NCI-H2227 (cell line): ENCODE measurements around the gene CCDC174.
"Not testable (repeated sequence)": the region's sequence is repeated elsewhere in the genome, so short reads cannot be mapped to it uniquely, and the experiment has no call there.

Experiments
- DNase-seq: peaks from one replicate; lab custom pipeline; 2025; ENCODE audit not compliant: unreplicated experiment; lab: John Stamatoyannopoulos, UW

CCDC174 gene

GRCh38 chr3:14651440-14652251, at the start of gene CCDC174:
Gene CCDC174, plus strand, starts transcription at chr3:14651762. Its CDS starts 75 bp downstream, at chr3:14651837.
- DNase-seq: peak; percentile 94

- peak; percentile 27 for DNase-seq
Observed at GRCh38 chr3:14602006-14602803, 49.4 kb upstream of the CCDC174 start.

- peak; percentile 54 for DNase-seq
Observed at GRCh38 chr3:14602804-14603644, 48.5 kb upstream of the CCDC174 start.

GRCh38 chr3:14605067-14605466, 46.5 kb upstream of the CCDC174 start:
- peak; percentile 44 for DNase-seq

GRCh38 chr3:14605744-14606143, 45.8 kb upstream of the CCDC174 start:
- DNase-seq: no peak

GRCh38 chr3:14606669-14607339, 44.8 kb upstream of the CCDC174 start:
- no peak for DNase-seq

GRCh38 chr3:14608298-14608697, 43.3 kb upstream of the CCDC174 start:
- DNase-seq: no peak

GRCh38 chr3:14609058-14609457, 42.5 kb upstream of the CCDC174 start:
- not testable (repeated sequence) for DNase-seq

- no peak for DNase-seq
Observed at GRCh38 chr3:14609506-14609905, 42.1 kb upstream of the CCDC174 start.

GRCh38 chr3:14609941-14610340, 41.6 kb upstream of the CCDC174 start:
- no peak for DNase-seq

GRCh38 chr3:14614189-14614588, 37.4 kb upstream of the CCDC174 start:
- no peak for DNase-seq

- DNase-seq: no peak
Observed at GRCh38 chr3:14614862-14615261, 36.7 kb upstream of the CCDC174 start.

GRCh38 chr3:14616606-14617507, 34.7 kb upstream of the CCDC174 start:
- no peak for DNase-seq

- no peak for DNase-seq
Observed at GRCh38 chr3:14617508-14618023, 34.0 kb upstream of the CCDC174 start.

GRCh38 chr3:14619605-14620004, 32.0 kb upstream of the CCDC174 start:
- no peak for DNase-seq

GRCh38 chr3:14620512-14620911, 31.1 kb upstream of the CCDC174 start:
- peak; percentile 8 for DNase-seq

- DNase-seq: no peak
Observed at GRCh38 chr3:14621093-14621492, 30.5 kb upstream of the CCDC174 start.

GRCh38 chr3:14622368-14622767, 29.2 kb upstream of the CCDC174 start:
- no peak for DNase-seq

GRCh38 chr3:14623569-14624051, 28.0 kb upstream of the CCDC174 start:
- DNase-seq: no peak
